Left colon (tissue), 2 donors: ENCODE data around the gene ERBB4. TPM values are rescaled to one million over a fixed set of nuclear protein-coding genes. Genes with fewer than 3 reads are reported as not detected.
"Not testable (repeated sequence)": the region's sequence is repeated elsewhere in the genome, so short reads cannot be mapped to it uniquely, and the experiment has no call there.

Experiments used
- ATAC-seq: fragments of 200-7000 bp; cut with Tn5 transposase; one replicate; pipeline ENCODE4 v1.9.1; 2020; ENCODE audit warnings: mild to moderate bottlenecking, moderate library complexity
- DNase-seq, 2 donors: peaks; one replicate each; pipeline ENCODE4 v3.0.0-alpha.2; 2020
- intact Hi-C, 2 donors: fragments of 100-400 bp; cut with DNase I in 1 of 2; cut with micrococcal nuclease in 1 of 2; formaldehyde crosslinking; loops; one replicate each; pipeline versions ENCODE4 v1.11.2 to v1.14.0; 2022; cut with DNase I, micrococcal nuclease
- total RNA-seq, 2 donors: library from RNA; stranded (reverse); fragmentation: NEBNext Ultra II Directional; extraction: Animal tissue kit (Norgen Biotek cat#: 25700); gene quantifications; one replicate each; pipeline ENCODE4 v1.2.1, GENCODE V29; 2021
- donor health status: DM: no; HTN: no; CAD: no.
- donor health status: DM: yes; HTN: yes; CAD: no.

ERBB4 gene
- total RNA-seq, 2 donors from 2014 or later, result 0.18 to 0.70 TPM

- no peak for ATAC-seq
- intact Hi-C loops, result no loop called here
Measured at GRCh38 chr2:212052412-212053159, 486.0 kb downstream of the ERBB4 start.

GRCh38 chr2:212050871-212051270 lies 487.7 kb downstream of the ERBB4 start:
- ATAC-seq, result no peak

More at GRCh38 chr2:212052412-212053159, 486.0 kb downstream of the ERBB4 start:
- DNase-seq, result no peak

GRCh38 chr2:212042562-212042961 lies 496.0 kb downstream of the ERBB4 start:
- DNase-seq (no peak), ATAC-seq (no peak)
- intact Hi-C loops, result no loop called here

More at GRCh38 chr2:212050871-212051270, 487.7 kb downstream of the ERBB4 start:
- intact Hi-C loops, result no loop called here
- no peak for DNase-seq

GRCh38 chr2:212037062-212037461 lies 501.5 kb downstream of the ERBB4 start:
- no peak for ATAC-seq
- intact Hi-C loops, result no loop called here
- DNase-seq, result no peak

GRCh38 chr2:212034841-212035585 lies 503.6 kb downstream of the ERBB4 start:
- intact Hi-C loops, result no loop called here
- ATAC-seq, result no peak
- no peak for DNase-seq

- intact Hi-C loops, result no loop called here
- DNase-seq (no peak), ATAC-seq (no peak)
Measured at GRCh38 chr2:212033888-212034287, 504.7 kb downstream of the ERBB4 start.

- intact Hi-C loops, result no loop called here
- DNase-seq, result no peak
- no peak for ATAC-seq
Measured at GRCh38 chr2:212032536-212033219, 505.9 kb downstream of the ERBB4 start.

GRCh38 chr2:212032032-212032431 lies 506.6 kb downstream of the ERBB4 start:
- no peak for DNase-seq
- no peak for ATAC-seq
- intact Hi-C loops, result no loop called here

GRCh38 chr2:212030709-212031108 lies 507.9 kb downstream of the ERBB4 start:
- no peak for ATAC-seq
- no peak for DNase-seq

DNA sequence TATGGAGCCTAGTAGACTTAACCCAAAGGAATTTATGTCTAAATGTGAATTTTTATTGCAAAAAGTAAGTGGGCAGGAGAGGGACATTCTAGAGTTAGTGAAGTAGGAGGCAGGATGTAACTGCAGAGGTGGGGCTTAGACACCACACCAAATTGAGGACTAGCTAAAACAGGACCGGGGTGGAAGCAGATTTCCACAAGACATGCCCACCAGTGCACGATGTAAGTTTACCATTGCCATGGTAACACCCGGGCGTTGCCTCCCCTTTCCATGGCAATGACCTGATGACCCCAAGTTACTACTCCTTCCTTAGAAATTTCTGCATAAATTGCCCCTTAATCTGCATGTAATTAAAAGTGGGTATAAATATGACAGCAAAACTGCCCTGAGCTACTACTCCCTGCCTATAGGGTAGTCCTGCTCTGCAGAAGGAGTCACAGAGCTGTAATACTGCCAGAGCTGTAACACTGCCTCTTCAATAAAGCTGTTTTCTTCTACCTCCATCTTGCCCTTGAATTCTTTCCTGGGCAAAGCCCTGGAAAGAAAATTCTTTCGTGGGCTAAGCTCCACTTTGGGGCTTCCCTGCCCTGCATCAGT lies 509.7 kb downstream of the ERBB4 start:
- ATAC-seq (no peak), DNase-seq (no peak)
- intact Hi-C loops, result no loop called here

More at GRCh38 chr2:212030709-212031108, 507.9 kb downstream of the ERBB4 start:
- intact Hi-C loops, result no loop called here

- ATAC-seq (no peak), DNase-seq (no peak)
- intact Hi-C loops, result no loop called here
Measured at GRCh38 chr2:212027681-212028628, 510.6 kb downstream of the ERBB4 start.

DNA sequence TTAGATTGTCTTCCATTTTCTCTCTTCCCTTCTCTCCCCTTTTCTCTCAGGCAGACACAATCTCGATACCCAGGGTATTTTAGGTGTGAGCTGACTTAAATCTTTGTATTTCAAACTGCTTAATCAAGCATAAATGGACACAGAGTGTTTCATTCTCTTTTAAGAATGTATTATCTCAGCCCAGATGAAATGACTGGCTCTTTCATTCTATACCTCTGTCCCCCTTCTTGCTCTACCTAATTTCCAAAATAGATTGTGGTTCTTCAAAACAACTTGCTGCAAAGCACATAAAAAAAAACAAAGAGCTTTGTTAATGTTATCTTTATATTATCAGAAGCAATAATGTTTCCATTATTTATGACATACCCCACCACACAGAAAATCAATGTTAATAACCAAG lies 514.6 kb downstream of the ERBB4 start:
- no peak for DNase-seq
- ATAC-seq, result no peak
- intact Hi-C loops, result no loop called here

DNA sequence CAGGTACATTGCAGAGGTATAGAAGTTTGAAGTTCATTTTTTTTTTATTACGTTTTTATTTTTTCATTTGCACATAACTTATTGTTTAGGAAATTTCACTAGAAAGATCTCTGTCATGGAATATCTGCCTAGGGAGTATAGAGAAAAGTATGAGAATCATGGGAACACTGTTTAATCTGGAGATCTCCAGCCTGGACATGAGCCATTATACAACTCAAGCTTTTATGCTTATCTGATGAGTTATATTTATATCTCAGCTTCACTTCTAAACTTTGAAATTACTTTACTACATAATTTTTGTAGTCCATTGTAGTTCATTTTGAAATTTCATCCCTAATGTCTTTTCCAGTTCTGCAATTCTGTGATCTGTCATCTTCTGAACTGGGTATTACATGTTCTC lies 515.6 kb downstream of the ERBB4 start:
- intact Hi-C loops, result no loop called here
- ATAC-seq (no peak), DNase-seq (no peak)

GRCh38 chr2:212021947-212022346 lies 516.7 kb downstream of the ERBB4 start:
- no peak for DNase-seq
- intact Hi-C loops, result no loop called here
- no peak for ATAC-seq

DNA sequence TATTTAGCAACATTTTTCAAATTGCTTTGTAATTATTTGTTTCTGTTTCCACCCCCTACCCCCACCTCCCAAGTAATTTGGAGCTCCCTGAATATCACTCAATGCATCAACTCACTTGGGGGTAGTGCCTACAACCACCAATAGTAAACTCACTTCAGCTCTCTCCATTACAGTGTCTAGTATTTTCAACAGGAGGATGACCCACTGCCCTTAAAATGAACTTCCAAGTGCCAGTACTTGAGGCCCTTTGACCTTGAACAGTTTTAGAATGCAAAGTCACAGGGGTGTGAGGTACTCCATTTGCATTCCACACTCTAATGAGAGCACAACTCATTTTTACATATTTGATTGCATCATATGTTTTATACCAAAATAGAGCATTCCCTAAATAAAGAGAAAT lies 523.0 kb downstream of the ERBB4 start:
- ATAC-seq (no peak), DNase-seq (no peak)
- intact Hi-C loops, result no loop called here

GRCh38 chr2:212013626-212014025 lies 525.0 kb downstream of the ERBB4 start:
- ATAC-seq (no peak), DNase-seq (no peak)
- intact Hi-C loops, result no loop called here

GRCh38 chr2:212010305-212010704 lies 528.3 kb downstream of the ERBB4 start:
- ATAC-seq, DNase-seq, intact Hi-C loops: not testable (repeated sequence)

DNA sequence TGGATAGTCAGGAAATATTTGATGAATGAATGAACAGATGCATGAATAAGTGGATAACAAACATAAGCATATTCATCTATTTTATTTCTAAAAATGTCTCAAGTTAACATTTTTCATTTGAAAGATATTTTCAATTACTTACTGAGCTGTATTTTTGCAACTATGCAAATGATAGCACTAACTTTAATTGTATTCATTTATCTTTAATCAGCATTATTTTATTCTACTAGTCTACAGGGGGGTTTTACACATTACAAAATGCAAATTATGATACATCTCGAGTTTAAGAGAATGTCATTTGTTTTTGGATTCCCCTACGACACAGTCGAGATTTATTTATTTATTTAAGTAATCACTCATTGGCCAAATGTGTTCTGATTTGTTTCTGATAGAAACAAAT lies 530.6 kb downstream of the ERBB4 start:
- DNase-seq (no peak), ATAC-seq (no peak)
- intact Hi-C loops, result no loop called here
